K562 (cell line): Measurements from ENCODE around the gene TYW1B. TPM values are rescaled to one million over a fixed set of nuclear protein-coding genes. Genes with fewer than 3 reads are reported as not detected.

Experiments used
- C11orf30 ChIP-seq: fragments of 450-650 bp; IDR thresholded peaks from 2 replicates; pipeline ENCODE4 v1.6.1; 2016; ENCODE audit warnings: low read depth, mild to moderate bottlenecking
- CBFB ChIP-seq: sonication (generic); formaldehyde crosslinking; IDR thresholded peaks from 2 replicates; pipeline ENCODE4 v1.4.0; 2020; ENCODE audit warnings: mild to moderate bottlenecking, missing genetic modification reagents
- DIDO1 ChIP-seq: fragments of 450-650 bp; IDR thresholded peaks from 2 replicates; pipeline ENCODE4 v1.6.1; 2016; ENCODE audit warnings: low read depth, missing biosample characterization, missing genetic modification characterization
- HBP1 ChIP-seq: fragments of 450-650 bp; formaldehyde crosslinking; IDR thresholded peaks from 2 replicates; pipeline ENCODE4 v1.4.0; 2022; ENCODE audit warnings: missing genetic modification characterization
- LEF1 ChIP-seq: fragments of 450-650 bp; IDR thresholded peaks from 2 replicates; pipeline ENCODE4 v1.6.1; 2016; ENCODE audit warnings: mild to moderate bottlenecking
- MAFK ChIP-seq: IDR thresholded peaks from 2 replicates; pipeline ENCODE4 v1.6.1; 2011; ENCODE audit warnings: low read length, improper control_type of control experiment
- MECOM ChIP-seq: fragments of 250-450 bp; sonication (Bioruptor Pico); IDR thresholded peaks from 2 replicates; pipeline ENCODE4 v1.8.0; 2022; ENCODE audit warnings: inconsistent platforms
- MGA ChIP-seq: fragments of 450-650 bp; IDR thresholded peaks from 2 replicates; pipeline ENCODE4 v1.6.1; 2016; ENCODE audit warnings: mild to moderate bottlenecking, moderate library complexity
- MTA1 ChIP-seq: fragments of 450-650 bp; IDR thresholded peaks from 2 replicates; pipeline ENCODE4 v1.6.1; 2017; ENCODE audit warnings: borderline replicate concordance
- PYGO2 ChIP-seq: fragments of 450-650 bp; IDR thresholded peaks from 2 replicates; pipeline ENCODE4 v1.6.1; 2016; ENCODE audit warnings: mild to moderate bottlenecking, missing genetic modification characterization, moderate library complexity, missing compliant biosample characterization
- SMAD4 ChIP-seq: fragments of 250-450 bp; sonication (Bioruptor Pico); conservative IDR thresholded peaks from 2 replicates; pipeline ENCODE4 v1.8.0; 2021; ENCODE audit warnings: inconsistent platforms, mild to moderate bottlenecking, moderate library complexity
- TCF3 ChIP-seq: sonication (generic); formaldehyde crosslinking; IDR thresholded peaks from 2 replicates; pipeline ENCODE4 v1.4.0; 2020; ENCODE audit warnings: mild to moderate bottlenecking, missing genetic modification reagents
- TOE1 ChIP-seq, 2 experiments: fragments of 450-650 bp in 1 of 2; sonication (generic) in 1 of 2; formaldehyde crosslinking in 1 of 2; IDR thresholded peaks; 2 replicates each; pipeline versions ENCODE4 v1.7.1 to v1.8.0; 2016 to 2022; ENCODE audit warnings: borderline replicate concordance in 2 of 2, mild to moderate bottlenecking in 2 of 2, antibody characterized with exemption in 1 of 2, inconsistent platforms in 1 of 2, low read depth in 1 of 2, missing genetic modification reagents in 1 of 2, moderate library complexity in 1 of 2
- ZKSCAN1 ChIP-seq: fragments of 150-350 bp; IDR thresholded peaks from 2 replicates; pipeline ENCODE4 v1.6.1; 2016; ENCODE audit warnings: low read depth, low read length
- ZNF24 ChIP-seq: fragments of 450-650 bp; IDR thresholded peaks from 2 replicates; pipeline ENCODE4 v1.6.1; 2016
- polyA plus RNA-seq, 8 experiments: library from polyadenylated mRNA; depleted of rRNA in 4 of 8; stranded (reverse) in 5 of 8; unstranded in 3 of 8; fragments of >200 nt; fragmentation: Nextera tagmentation in 2 of 8; fragmentation: Illumina TruSeq in 1 of 8; extraction: Ambion mirVana in 2 of 8; extraction: Trizol in 1 of 8; gene quantifications; 2 replicates each; pipeline versions ENCODE4 v1.2.1 to v1.2.3, GENCODE V29; 2011 to 2014; ENCODE audit warnings: inconsistent platforms in 1 of 8, missing spikeins in 1 of 8
- total RNA-seq, 7 experiments: library from RNA; depleted of rRNA in 6 of 7; stranded (reverse); fragments of >200 nt in 6 of 7; fragmentation: Illumina TruSeq in 2 of 7; extraction: Trizol in 2 of 7; gene quantifications; 2 replicates each; pipeline versions ENCODE4 v1.2.1 to v1.2.3, GENCODE V29; 2011 to 2021; ENCODE audit warnings: low replicate concordance in 1 of 7

TYW1B gene
- total and polyA plus RNA-seq, 9 of the 15 experiments (the other 6 are each of a cell fraction or from before 2014, with no cell fraction given) = 5.8 to 14.7 (median 9.8) TPM

GRCh38 chr7:72805526-72806494, 22.2 kb downstream of the TYW1B start (continued):
- TF ChIP-seq MGA (peak; percentile 86), MECOM (CRISPR knock-in tag) (peak; percentile 99), CBFB (no peak), DIDO1 (peak; percentile 67; the same call in 1 of the 2 replicates), C11orf30 (peak; percentile 97), ZKSCAN1 (no peak), LEF1 (peak; percentile 100), MTA1 (peak; percentile 96), TOE1 (IDR thresholded peaks at IDR 0.05; ENCODE audit: borderline replicate concordance) (peak; percentile 92), TOE1 (CRISPR knock-in tag; IDR thresholded peaks at IDR 0.05; ENCODE audit: borderline replicate concordance, low read depth) (no peak), TCF3 (peak; percentile 99), ZNF24 (peak; percentile 80; the same call in 1 of the 2 replicates), SMAD4 (CRISPR knock-in tag) (peak; percentile 94), MAFK (peak; percentile 88), PYGO2 (tag) (peak; percentile 69), HBP1 (CRISPR knock-in tag) (peak; percentile 68; the same call in 1 of the 2 replicates)
